Putamen (tissue), 1 donor: ENCODE measurements around the gene MYH9.

Experiments
- DNase-seq: peaks from one replicate; pipeline ENCODE4 v3.0.0-alpha.2; 2016; ENCODE audit warnings: low spot score

Gene MYH9

DNA sequence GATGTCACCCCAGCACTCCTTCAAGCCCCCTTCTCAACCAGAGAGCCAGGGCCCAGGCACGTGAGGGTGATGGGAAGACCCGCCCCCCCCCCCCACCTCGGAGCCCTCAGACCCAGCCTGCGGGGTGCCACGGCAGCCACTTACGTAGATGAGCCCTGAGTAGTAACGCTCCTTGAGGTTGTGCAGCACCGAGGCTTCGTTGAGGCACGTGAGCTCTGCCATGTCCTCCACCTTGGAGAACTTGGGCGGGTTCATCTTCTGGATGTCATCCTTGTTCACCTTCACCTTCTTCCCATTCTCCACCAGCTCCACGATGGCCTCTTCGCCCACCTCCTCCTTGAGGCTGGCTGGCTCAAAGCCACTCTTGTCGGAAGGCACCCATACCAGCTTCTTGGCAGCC, 39.0 kb downstream of the MYH9 start:
- no peak for DNase-seq

- DNase-seq = no peak
Observed at GRCh38 chr22:36347094-36347493, 40.7 kb downstream of the MYH9 start.

DNA sequence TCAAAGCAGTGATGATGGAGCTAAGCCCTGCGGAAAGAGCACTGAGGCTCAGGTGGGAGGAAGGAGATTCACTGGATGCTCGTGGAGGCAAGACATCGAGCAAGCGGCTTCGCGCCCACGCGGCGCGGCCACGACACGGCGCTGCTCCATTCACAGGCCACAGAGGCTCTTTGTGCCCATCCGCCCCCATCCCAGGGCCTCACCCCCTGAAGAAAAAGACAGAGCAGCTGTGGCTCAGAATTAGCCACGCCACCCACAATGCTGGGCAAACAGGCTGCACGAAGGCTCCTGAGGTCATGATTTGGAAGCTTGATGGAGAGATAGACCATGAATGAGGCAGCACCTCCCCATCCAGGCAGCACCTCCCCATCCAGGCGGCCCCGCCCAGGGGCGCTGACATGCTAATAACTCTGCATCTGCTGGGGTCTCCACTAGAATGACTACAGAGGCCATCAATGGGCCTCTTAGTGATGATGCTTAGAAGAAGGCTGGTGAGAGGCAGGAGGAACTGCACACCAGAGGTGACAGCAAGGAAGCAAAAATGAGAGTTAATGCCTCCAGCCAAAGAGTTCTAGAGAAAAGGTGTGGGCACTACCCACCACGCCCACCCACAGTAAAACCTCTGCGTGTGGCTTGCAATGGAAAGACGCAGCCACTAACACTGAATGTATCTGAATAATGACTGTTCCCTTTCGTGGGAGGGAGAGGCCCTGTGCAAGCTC, 43.5 kb downstream of the MYH9 start:
- DNase-seq = peak; percentile 86

DNA sequence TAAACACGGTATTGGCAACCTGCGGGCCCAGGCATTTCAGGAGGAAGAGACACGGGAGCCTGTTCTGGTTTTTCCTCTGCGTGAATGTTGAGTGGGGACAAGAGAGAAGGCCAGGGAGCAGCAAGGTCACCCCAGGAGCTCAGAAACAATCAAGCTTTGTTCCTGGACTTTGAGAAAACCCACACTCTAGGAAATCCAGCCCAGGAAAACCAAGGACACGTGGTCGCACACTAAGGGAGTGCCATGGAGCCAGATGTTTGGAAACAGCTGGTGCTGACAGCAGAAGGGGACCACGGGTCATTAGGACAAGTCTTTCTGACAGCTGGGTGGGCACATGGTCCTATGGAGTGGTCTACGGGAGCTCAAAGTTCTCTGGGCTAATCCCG, 44.1 kb downstream of the MYH9 start:
- DNase-seq = no peak

DNA sequence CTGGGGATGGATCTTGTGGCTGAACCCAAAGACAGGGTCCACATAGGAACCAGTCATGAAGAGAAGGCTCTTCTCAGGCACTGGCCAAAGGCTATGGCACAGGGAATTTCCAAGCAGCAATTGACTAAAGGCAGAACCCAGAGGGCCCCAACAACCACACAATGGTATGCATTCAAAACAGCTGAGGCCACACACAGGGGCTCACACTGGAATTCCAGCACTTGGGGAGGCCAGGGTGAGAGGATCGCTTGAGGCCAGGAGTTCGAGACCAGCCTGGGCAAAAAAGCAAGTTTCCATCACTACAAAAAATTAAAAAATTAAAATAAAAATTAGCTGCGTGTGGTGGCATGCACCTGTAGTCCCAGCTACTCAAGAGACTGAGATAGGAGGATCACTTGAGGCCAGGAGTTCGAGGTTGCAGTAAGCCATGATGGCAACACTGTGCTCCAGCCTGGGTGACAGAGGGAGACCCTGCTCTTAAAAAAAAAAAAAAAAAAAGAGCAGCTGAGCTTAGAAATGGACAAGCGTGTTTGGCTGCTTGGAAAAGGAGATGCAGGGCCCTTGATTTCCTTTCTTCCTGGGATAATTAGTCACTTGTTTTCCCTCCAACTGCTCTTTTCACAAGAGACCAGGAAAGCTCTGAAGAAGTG, 44.6 kb downstream of the MYH9 start:
- DNase-seq = no peak

DNA sequence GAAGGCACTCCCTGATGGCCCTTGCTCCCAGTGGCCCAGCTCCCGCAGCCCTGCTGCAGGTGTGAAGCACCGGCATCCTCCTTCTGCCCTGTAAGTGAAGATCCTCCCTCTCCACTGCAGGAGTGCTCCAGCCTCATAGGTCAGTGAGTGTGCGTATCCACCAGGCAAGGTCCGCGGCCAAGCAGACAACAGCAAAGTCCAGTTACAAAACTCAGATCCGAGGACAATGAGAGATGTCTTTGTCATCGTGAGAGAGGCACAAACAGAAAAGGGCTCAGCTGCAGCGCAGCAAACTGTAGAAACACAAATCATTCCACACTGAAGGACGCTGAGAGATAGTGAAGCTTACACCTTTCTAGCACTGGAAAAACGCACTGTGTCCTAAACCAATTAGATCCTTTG, 46.1 kb downstream of the MYH9 start:
- peak; percentile 85 for DNase-seq

DNA sequence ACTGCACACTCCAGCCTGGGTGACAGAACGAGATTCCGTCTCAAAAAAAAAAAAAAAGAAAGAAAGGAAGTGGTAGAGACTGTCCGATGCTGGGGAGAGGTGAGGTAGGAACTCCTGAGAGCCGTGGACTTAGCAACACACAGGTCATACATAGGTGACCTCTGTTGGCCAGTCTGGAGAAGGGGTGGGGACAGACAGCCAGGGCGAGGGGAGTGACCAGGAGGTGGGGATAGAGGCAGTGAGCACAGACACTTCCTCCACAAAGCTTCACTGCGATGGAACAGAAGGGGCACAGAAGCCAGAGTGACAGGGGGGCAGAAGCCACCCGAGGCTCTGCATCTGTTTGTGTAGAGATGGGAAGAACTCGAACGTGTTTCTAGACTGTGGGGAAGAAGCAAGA, 47.1 kb downstream of the MYH9 start:
- no peak for DNase-seq

GRCh38 chr22:36339171-36340065, 48.3 kb downstream of the MYH9 start:
- no peak for DNase-seq

DNA sequence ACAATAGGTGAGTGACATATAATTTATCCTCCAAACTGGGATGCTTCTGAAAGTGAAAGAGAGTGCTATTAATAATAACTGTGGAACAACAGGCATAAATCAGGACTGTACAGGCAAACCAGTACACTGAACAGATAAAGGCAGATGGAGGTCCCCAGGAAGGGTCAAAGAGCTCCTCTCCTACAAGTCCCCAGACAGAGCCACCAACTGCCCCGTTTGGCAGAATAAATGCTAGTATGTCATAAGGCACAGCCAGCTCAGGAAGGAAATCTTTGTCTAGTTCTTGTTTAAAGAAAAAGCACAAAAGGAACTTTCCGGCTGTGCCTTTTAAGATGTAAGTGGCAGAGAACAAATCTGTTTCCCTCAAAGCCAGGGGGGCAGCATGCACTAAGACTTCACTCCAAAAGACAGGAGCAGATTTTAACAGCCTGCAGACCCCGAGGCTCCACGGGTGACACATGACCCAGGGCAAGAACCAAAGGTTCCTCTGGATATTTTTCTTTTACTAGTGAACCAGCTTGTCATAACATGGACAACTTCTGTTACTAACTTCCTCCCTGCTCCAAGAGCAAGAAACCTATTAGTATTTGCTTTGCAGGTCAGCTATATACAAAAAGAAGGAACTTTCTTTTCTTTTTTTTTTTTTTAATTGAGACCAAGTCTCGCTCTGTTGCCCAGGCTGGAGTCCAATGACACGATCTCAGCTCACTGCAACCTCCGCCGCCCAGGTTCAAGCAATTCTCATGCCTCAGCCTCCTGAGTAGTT, 50.2 kb downstream of the MYH9 start:
- no peak for DNase-seq

DNA sequence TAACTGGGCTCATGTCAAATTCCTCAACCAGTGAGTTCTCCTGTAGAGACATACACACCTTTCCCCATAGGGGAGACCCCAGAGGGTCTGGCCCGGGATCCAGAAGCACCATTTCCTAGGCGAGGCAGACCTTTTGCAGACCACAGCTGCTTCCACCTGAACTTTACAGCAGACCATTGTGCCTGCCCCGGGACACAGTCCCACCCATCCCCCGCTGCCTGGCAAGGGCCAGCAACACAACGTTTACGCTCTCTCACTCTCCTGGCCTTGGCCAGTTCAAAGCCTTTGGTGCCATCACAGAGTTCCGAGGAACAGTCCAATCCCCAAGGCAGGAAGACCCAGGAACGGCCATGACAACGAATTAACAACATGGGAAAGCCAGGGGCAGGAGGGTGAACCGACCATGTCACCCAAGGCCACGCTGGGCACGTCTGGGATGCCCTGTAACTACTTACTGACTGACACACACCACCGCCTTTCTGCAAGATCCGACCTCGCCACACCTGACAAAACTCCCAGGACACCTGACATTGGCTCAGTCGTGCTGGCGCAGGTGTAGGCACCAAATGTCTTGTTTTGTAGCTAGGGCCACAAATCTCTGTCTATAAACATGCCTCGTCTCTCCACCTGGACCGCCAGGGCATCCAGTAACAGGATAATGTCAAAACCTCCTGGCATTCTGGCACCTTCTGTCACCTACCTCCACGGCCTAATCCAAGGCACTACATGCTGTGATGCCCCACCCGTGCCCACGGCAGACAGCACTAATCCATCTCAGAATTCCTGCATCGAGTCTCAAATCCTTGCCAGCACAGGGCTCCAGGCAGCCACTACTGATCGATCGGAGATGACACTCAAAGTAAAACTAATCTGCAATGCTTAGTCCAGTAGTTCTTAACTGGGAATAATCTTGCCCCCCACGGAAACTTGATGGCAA, 51.3 kb downstream of the MYH9 start:
- no peak for DNase-seq

- DNase-seq = no peak
Observed at GRCh38 chr22:36335621-36336020, 52.1 kb downstream of the MYH9 start.

DNA sequence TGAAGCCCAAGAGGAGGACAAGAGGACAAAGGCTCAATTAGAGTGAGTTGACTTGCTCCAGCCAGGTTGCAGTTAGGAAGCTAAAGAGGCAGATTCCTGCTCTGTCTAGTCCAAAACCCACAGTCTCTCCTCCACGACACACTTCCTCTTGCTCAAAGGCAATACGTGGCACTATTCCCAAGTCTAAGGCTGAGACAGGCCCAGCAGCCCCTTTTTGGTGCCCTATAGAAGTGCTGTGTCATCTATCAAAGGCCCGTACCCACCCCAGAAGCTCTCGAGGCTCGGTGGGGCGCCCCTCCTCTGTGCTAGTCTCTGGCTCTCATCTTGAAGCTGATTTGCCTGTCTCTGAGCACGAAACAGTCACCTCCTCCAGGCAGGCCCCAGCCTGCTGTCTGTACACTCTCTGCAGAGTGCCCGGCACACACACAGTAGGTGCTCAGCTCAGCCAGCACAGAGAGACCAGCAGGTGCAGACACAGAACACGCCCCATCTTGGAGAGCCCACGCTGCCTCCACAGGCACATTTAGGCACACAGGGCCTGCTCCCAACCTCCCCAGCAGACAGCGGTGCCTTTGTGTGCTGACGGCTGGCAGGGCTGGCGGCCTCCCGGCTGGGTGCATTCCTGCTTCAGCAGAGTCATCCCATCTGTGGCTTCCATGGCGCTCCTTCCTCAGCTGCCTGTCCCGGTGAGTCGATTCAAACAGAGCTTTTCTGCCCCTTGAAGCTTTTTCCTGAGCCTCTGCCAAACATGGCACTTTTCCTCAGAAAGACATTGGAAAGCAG, 52.8 kb downstream of the MYH9 start:
- peak; percentile 85 for DNase-seq

- DNase-seq = no peak
Observed at GRCh38 chr22:36334081-36334820, 53.5 kb downstream of the MYH9 start.

DNA sequence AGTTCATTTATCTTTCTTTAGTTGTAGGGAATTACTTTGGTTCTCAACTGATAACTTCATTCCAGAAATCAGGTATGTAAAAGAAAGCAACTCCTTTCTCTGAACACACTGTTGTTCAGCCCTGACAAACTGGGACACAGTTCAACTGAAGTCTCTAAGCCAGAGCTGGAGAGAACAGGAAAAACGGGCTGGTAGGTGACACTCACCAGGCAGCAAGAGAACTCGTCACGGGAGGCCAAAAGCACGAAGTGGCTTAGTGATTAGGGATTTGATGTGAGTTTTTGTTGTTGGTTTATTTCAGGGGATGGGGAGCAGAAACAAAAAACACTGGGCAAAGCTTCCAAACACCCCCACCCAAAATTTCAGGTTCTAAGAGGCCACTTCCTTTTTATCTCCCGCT, 54.1 kb downstream of the MYH9 start:
- DNase-seq = no peak

DNA sequence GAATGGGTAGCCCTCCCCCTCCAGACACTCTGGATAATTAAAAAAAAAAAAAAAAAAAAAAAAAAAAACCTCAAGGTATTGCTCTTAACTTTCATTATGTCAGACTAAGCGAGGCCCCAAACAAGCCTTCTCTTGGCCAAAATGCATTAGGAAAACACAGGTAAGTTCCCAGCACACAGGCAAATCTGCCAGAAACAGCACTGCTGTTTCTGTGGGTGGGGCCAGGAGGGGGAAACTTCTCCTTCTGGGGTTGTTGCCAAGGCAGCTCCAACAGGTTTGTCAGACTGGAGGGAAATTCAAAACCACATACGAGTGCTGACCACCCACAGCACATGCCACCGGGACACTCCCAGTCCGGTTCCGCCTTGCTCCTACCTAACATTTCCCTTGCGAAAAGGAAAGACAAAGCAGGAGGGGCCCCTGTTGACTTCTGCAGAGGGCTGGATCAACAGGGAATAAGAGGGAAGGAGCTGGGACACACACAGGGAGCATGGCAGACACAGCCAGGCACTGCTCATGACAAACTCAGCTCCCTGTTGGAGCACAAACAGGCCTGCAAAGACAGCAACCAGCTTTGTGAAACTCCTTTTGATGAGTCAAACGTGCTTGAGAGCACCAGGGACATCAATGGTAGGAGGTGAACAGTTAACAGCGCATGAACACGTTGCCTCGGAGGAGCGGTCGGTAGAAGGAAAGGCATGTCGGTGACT, 55.0 kb downstream of the MYH9 start:
- no peak for DNase-seq

GRCh38 chr22:36331912-36332622, 55.7 kb downstream of the MYH9 start:
- DNase-seq = no peak

DNA sequence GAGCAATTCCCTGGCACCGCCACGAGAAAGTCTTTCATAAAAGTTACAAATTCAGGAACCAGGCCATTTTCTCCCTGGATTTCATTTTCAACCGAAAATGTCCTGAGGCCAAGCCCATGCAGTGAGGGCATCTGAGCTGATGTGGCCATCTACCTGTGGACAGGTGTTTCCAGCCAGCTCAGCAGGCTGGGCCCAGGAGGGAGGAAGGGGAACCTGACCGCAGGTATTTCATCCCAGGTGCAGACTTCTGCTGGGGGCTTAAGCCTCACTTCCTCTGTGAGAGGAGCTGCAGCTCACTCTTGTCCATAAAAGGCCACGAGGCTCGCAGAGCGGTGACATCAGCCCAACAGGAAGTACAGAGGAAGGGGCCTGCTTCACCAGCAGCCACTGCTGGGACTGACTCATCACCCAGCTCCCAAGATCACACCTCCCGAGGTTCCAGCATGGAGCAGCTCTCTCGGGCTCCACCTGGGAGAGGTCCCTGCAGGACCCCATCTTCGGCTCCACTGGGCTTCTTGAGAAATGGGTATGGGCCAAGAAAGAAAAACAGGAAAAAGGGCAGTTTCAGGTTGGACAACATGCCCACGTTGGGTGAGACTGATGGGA, 56.4 kb downstream of the MYH9 start:
- DNase-seq = no peak
